ENCODE data around the gene VPS18.

DNA sequence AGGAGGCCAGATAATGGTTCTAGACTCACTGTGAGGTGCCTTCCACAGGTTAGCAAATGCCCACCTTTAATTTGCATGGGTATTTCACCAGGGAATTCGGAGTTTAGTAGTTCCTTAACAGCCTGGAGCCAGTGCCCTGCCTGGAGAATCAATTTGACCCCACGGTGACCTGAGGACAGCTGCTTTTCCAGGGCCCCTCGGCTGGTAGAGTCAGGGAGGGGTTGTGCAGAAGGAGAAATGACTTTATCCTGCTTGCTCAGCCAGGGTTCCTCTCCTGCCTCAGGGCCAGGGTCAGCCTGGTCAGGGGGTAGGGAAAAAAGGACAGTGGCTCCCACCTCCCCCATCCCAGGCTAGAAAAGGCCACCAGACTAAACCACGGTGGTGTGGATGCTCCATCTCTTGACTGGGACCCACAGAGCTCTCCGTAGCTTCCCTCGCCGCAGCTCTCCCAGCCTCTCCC is 46.8 kb downstream of the VPS18 start:
- TF ChIP-seq, protein P1, sequence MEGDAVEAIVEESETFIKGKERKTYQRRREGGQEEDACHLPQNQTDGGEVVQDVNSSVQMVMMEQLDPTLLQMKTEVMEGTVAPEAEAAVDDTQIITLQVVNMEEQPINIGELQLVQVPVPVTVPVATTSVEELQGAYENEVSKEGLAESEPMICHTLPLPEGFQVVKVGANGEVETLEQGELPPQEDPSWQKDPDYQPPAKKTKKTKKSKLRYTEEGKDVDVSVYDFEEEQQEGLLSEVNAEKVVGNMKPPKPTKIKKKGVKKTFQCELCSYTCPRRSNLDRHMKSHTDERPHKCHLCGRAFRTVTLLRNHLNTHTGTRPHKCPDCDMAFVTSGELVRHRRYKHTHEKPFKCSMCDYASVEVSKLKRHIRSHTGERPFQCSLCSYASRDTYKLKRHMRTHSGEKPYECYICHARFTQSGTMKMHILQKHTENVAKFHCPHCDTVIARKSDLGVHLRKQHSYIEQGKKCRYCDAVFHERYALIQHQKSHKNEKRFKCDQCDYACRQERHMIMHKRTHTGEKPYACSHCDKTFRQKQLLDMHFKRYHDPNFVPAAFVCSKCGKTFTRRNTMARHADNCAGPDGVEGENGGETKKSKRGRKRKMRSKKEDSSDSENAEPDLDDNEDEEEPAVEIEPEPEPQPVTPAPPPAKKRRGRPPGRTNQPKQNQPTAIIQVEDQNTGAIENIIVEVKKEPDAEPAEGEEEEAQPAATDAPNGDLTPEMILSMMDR (IDR thresholded peaks at IDR 0.05): no peak
- TF ChIP-seq POLR2A (IDR thresholded peaks at IDR 0.05): no peak

Measured in Peyer's patch (tissue), 4 donors.